ENCODE measurements around the gene ARFGEF2.

GRCh38 chr20:48990467-48990866 is 69.0 kb downstream of the ARFGEF2 start:
- TF ChIP-seq CTCF (IDR thresholded peaks at IDR 0.05; ENCODE audit: borderline replicate concordance, extremely low read depth, low read length, poor library complexity, severe bottlenecking) (no peak), EZH2 (IDR thresholded peaks at IDR 0.05; ENCODE audit: borderline replicate concordance, low read depth, low read length, severe bottlenecking) (no peak)
